HG03558 (cell line): ENCODE data around the gene ANAPC2.

ENCODE experiments used
- ATAC-seq: cut with Tn5 transposase; IDR thresholded peaks from one replicate; pipeline ENCODE4 v1.9.1; 2021; ENCODE audit warnings: moderate number of reproducible peaks; ENCODE audit not compliant: unreplicated experiment; ENCODE audit errors: extremely low read depth

The ANAPC2 gene

DNA sequence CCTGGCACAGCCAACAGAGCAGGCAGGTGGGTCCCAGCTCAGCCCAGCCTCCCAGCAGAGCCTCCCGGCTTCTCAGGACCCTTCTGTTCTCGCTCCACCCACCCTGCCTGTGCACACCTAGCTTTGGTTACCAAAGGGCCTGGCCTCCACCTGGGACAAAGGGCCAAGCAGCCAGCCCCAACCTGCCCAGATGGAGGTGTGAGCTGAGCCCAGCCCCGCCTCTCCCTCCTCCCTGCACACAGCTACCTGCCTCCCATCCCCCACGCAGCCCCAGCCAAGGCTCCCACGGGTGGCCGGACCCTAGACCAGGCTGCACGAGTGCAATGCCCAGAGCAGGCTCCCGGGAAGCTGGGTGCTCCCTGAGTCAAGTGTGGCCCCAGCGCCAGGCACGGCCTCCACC, 6.5 kb upstream of the ANAPC2 start:
- ATAC-seq, result no peak

DNA sequence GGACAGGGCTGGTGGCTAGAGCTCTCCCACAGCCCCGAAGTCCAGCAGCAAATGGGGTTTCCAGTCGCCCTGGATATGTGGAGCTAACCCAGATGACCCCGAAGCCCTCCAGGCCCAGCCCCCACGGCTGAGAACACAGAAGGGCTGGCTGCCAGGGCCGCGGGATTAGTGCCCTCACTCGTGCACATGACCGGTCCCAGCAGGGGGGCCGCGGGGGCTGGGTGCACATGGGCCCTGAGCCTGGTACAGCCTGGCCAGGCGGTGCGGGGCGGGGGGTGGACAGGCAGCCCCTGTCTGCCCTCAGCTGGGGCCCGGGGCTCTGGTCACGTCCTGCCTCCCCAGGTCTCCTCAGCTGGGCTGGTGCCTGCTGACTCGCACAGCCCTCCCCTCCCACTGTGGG, 6.0 kb upstream of the ANAPC2 start:
- no peak for ATAC-seq

DNA sequence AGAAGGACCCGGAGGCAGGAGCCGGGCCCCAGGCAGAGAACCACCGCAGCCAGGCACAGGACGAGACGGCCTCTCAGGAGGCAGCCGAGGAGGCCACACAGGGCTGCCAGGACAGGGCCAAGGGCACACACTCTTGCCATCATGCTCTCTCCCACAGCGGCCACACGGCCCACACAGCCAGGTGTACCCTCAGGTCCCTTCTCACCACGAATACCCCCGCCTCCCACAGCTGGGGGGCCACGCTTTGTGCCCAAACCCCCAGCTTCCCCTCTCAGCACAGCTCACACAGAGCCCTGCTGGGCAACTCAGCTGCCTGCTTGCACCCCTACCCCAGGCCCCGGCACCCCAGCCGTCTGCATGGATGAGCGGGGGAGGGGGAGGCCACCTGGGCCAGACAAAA, 5.4 kb upstream of the ANAPC2 start:
- no peak for ATAC-seq

- no peak for ATAC-seq
Measured at GRCh38 chr9:137192859-137193258, 4.5 kb upstream of the ANAPC2 start.

DNA sequence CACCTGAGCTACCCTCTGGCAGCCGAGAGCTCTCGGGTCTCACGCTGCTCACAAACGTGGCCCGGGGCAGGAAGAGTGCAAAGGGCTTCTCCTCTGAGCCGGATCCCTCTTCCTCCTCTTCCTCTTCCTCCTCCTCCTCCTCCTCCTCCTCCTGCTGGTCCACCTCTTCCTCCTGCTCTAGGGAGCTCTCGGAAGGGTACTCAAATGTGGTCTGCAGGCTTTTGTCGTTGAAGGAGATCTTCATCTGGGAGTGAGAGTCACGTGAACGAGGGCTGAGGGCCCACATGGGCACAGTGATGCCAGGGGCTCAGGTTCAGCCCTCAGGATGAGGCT, 4.1 kb upstream of the ANAPC2 start:
- no peak for ATAC-seq

GRCh38 chr9:137191691-137192447, 3.5 kb upstream of the ANAPC2 start:
- no peak for ATAC-seq

- ATAC-seq, result no peak
Measured at GRCh38 chr9:137191245-137191644, 2.9 kb upstream of the ANAPC2 start.

DNA sequence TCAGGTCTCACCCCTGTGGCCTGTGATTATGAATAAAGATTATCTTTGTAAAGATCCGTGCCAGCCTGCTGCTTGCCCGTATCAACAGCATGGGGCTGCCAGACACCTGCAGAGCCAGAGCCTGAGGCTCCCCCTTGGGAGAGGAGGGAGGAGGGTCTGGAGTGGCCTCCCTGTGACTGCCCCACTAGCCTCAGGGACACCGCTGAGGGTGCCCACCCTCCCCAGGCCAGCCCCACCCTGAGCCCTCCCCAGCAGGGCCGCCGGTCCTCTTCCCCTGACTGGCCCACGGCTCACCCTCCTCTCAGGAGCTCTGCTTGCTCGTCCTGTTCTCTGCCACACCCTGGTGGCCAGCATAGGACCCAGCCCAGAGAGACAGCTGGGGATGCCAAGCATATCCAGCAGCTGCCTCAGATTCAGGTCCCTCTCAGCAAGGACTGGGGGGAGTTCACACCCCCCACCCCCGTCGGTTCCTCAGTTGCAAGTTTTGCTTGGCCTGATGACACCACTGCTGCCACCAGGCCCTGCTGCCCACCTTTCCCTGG, 2.0 kb upstream of the ANAPC2 start:
- no peak for ATAC-seq

- no peak for ATAC-seq
Measured at GRCh38 chr9:137189297-137190295, 1.2 kb upstream of the ANAPC2 start.

DNA sequence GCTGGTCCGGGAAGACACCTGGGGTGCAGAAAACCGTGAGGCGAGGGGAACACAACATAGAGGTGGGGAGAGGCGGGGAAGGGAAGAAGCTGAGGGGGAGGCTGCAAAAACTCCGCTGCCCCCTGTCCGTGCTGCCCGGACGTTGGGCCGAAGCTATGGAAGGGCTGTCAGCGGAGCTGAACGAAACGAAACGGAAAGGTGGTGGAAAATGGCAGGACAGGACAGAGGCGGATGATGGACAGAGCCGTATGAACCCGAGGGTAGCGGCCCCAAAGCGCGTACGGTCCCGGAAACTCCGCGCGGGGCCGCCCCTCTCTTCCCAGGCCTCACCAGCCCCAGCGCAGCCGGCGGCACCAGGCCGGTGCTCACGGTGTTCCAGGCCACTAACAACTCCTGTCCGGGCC, 272 bp downstream of the ANAPC2 start:
- no peak for ATAC-seq

DNA sequence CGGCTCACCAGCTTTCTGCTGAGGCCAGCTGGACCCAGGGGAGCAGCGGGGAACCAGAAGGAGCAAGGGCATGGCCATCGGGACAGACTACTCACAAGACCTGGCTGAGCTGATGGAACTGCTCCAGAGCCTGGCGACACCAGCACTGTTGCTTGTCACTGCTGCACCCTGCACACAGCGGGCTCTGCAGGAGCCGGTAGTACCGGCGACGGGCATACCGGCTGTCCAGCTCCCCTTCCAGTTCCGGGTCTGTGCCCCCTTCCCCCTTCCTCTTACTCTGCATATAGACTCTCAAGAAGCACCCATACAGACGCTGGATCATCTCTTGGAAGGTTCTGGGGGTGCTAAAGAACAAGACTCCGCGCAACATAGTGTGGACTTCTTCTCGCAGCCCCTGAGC, 974 bp downstream of the ANAPC2 start:
- ATAC-seq, result no peak

DNA sequence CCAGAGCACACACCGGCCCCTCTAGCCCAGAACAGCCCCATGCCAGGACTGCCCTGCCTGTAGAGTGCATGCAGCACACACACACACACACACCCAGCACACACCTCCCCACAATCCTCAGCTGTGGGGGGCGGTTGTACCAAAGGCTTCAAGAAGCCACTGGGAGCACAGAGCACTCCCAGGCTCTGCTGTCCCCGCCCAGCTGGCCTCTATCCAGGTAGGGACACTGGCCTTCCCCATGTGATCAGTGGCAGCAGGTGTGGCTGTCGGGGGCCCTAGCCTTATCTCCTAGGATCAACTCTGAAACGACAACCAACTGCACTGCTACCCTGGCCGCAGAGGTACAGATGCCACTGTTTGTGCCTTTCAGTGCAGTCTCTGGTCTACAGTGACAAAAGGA, 2.0 kb downstream of the ANAPC2 start:
- no peak for ATAC-seq

DNA sequence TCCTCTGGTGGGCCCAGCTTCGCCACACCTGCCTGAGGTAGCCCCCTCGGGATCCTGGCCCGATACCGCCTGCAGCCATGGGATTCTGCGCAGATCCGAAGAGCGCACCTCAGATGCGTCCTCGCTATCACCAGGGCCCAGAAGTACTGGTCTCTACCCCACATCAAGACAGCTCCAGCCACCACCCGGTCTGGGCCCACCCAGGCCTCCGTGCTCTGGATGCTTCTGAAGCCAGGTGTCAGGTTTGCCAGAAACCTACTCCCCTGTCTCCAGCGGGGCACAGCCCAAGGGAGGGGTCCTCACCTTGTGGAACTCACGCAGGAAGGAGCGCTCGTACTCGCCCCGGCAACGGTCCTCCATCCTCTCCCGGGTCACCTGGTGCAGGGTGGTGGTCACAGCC, 2.4 kb downstream of the ANAPC2 start:
- no peak for ATAC-seq

DNA sequence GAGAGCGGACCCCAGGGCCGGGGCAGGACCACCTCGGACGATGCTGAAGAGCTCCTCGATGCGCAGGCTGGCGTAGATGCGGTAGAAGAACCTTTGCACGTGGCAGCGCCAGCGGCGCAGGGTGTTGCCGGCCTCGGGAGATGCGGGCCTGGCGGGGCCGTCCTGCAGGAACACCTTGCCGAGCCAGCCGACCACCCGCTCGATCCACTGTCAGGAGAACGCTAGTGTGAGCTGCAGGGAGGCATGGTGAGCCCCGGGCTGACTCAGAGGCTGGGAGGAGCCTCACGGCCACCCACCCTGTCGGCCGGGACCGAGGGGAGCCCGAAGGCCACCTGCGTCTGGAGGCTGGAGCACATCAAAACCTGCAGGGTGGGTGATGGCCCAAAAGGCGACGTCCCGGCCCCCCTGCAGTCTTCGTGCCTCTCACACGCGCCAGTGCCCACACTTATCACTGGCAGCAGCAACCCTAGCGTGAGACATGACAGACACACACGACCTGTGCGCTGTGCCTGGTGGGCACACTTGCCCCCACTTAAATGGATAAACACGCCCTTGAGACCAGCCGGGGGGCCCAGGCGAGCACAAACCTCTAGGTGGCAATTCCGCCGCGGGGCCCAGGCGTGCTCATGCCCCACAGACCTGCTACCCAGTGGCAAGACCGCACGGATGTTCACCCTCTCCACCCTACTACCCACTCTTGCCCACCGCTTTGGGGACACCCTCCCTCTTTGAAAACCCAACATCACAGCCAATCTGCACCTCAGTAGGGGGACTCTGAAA, 3.3 kb downstream of the ANAPC2 start:
- ATAC-seq, result no peak

GRCh38 chr9:137183980-137184595, 4.3 kb downstream of the ANAPC2 start:
- ATAC-seq, result no peak

- ATAC-seq, result no peak
Measured at GRCh38 chr9:137182836-137183235, 5.5 kb downstream of the ANAPC2 start.

GRCh38 chr9:137181680-137182079, 6.7 kb downstream of the ANAPC2 start:
- no peak for ATAC-seq

- no peak for ATAC-seq
Measured at GRCh38 chr9:137180491-137180890, 7.9 kb downstream of the ANAPC2 start.

GRCh38 chr9:137179761-137180160, 8.6 kb downstream of the ANAPC2 start:
- ATAC-seq, result no peak
